Loucy (cell line): ENCODE data around the gene CRACDL.

Experiments
- H2AFZ ChIP-seq: fragments of 200-600 bp; sonication (generic); 2 replicates; pipeline ENCODE4 v1.6.0; 2016; ENCODE audit warnings: antibody characterized with exemption, mild to moderate bottlenecking, low read length, moderate library complexity
- H3F3A ChIP-seq: fragments of 200-600 bp; 2 replicates; pipeline ENCODE4 v1.6.0; 2016; ENCODE audit warnings: antibody characterized with exemption, low read depth, mild to moderate bottlenecking
- H3K27me3 ChIP-seq: fragments of 200-600 bp; sonication (generic); 2 replicates; pipeline ENCODE4 v1.6.1; 2014; ENCODE audit warnings: low read length, mild to moderate bottlenecking; ENCODE audit not compliant: insufficient read depth, poor library complexity, severe bottlenecking
- H3K36me3 ChIP-seq: fragments of 200-600 bp; sonication (generic); 2 replicates; pipeline ENCODE4 v1.6.1; 2016; ENCODE audit warnings: low read length; ENCODE audit not compliant: insufficient read depth
- H3K4me1 ChIP-seq: fragments of 200-600 bp; sonication (generic); 2 replicates; pipeline ENCODE4 v1.5.1; 2014; ENCODE audit warnings: low read length, mild to moderate bottlenecking; ENCODE audit not compliant: insufficient read depth, poor library complexity, severe bottlenecking
- H3K4me2 ChIP-seq: fragments of 200-600 bp; sonication (generic); 2 replicates; pipeline ENCODE4 v1.6.0; 2014; ENCODE audit warnings: antibody characterized with exemption, low read length, low read depth, mild to moderate bottlenecking; ENCODE audit not compliant: poor library complexity, severe bottlenecking
- H3K4me3 ChIP-seq: fragments of 200-600 bp; sonication (generic); 2 replicates; pipeline ENCODE4 v1.5.1; 2014; ENCODE audit warnings: low read length, mild to moderate bottlenecking, mixed read lengths; ENCODE audit not compliant: poor library complexity, severe bottlenecking
- H3K79me2 ChIP-seq: fragments of 200-600 bp; sonication (generic); 2 replicates; pipeline ENCODE4 v1.6.1; 2014; ENCODE audit warnings: low read length; ENCODE audit not compliant: insufficient read depth
- H3K9ac ChIP-seq: fragments of 200-600 bp; sonication (generic); 2 replicates; pipeline ENCODE4 v1.6.0; 2014; ENCODE audit warnings: mild to moderate bottlenecking, low read depth, low read length, moderate library complexity; ENCODE audit not compliant: poor library complexity, severe bottlenecking
- H3K9me2 ChIP-seq: fragments of 200-600 bp; sonication (generic); replicated peaks from 2 replicates; pipeline ENCODE4 v1.6.1; 2016; ENCODE audit warnings: low read depth, low read length, mixed read lengths
- H3K9me3 ChIP-seq: fragments of 200-600 bp; sonication (generic); 2 replicates; pipeline ENCODE4 v1.6.1; 2014; ENCODE audit warnings: mild to moderate bottlenecking, antibody characterized with exemption, low read length, low read depth; ENCODE audit not compliant: insufficient read depth
- H4K20me1 ChIP-seq: fragments of 200-600 bp; sonication (generic); 2 replicates; pipeline ENCODE4 v1.6.0; 2014; ENCODE audit warnings: antibody characterized with exemption, low read length, mild to moderate bottlenecking; ENCODE audit not compliant: insufficient read depth, poor library complexity, severe bottlenecking
- EZH2phosphoT487 ChIP-seq: fragments of 200-600 bp; IDR thresholded peaks from 2 replicates; pipeline ENCODE4 v1.6.1; 2018; ENCODE audit warnings: antibody characterized with exemption, mild to moderate bottlenecking, moderate library complexity, borderline replicate concordance
- TF ChIP-seq, protein P1 (sequence below): fragments of 200-600 bp; sonication (generic); conservative IDR thresholded peaks from 2 replicates; pipeline ENCODE4 v1.5.1; 2014; ENCODE audit warnings: mild to moderate bottlenecking, antibody characterized with exemption, low read length

The CRACDL gene

DNA sequence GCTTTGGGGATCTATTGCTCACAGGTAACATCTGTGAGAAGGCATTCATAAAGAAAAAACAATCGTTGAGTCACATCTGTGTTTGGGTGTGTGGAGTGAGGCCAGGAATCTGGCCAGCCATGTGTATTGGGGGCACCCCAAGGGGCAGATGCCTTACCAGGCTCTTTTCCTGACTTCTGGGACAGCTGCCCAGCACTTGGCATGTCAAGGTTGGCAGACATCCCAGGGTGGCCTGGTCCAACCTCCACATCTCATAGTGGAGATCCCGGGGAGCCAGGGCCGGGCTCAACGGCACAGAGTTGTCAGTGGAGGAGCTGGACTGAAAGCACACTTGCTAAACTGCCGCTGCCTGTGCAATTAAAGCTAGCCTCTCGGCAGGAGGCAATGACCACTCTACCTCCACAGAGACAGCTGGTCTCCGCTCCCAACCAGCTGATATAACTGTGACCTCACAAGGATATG lies 129.8 kb downstream of the CRACDL start:
- Histone ChIP-seq H4K20me1 (no peaks in the 10 kb centered on the region), H3K9me3 (no peaks in the 10 kb centered on the region), H3F3A (no peaks in the 10 kb centered on the region), H3K9ac (no peak overlapping the region), H3K36me3 (no peaks in the 10 kb centered on the region), H3K27me3 (no peaks in the 10 kb centered on the region), H3K4me2 (no peak overlapping the region), H3K4me1 (peaks cover 17% of the 10 kb centered on the region), H3K79me2 (no peaks in the 10 kb centered on the region), H2AFZ (no peak overlapping the region), H3K9me2 (no peaks in the 10 kb centered on the region), H3K4me3 (no peak overlapping the region)
- TF ChIP-seq, protein P1, sequence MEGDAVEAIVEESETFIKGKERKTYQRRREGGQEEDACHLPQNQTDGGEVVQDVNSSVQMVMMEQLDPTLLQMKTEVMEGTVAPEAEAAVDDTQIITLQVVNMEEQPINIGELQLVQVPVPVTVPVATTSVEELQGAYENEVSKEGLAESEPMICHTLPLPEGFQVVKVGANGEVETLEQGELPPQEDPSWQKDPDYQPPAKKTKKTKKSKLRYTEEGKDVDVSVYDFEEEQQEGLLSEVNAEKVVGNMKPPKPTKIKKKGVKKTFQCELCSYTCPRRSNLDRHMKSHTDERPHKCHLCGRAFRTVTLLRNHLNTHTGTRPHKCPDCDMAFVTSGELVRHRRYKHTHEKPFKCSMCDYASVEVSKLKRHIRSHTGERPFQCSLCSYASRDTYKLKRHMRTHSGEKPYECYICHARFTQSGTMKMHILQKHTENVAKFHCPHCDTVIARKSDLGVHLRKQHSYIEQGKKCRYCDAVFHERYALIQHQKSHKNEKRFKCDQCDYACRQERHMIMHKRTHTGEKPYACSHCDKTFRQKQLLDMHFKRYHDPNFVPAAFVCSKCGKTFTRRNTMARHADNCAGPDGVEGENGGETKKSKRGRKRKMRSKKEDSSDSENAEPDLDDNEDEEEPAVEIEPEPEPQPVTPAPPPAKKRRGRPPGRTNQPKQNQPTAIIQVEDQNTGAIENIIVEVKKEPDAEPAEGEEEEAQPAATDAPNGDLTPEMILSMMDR, result no peak
- no peak for TF ChIP-seq EZH2phosphoT487

DNA sequence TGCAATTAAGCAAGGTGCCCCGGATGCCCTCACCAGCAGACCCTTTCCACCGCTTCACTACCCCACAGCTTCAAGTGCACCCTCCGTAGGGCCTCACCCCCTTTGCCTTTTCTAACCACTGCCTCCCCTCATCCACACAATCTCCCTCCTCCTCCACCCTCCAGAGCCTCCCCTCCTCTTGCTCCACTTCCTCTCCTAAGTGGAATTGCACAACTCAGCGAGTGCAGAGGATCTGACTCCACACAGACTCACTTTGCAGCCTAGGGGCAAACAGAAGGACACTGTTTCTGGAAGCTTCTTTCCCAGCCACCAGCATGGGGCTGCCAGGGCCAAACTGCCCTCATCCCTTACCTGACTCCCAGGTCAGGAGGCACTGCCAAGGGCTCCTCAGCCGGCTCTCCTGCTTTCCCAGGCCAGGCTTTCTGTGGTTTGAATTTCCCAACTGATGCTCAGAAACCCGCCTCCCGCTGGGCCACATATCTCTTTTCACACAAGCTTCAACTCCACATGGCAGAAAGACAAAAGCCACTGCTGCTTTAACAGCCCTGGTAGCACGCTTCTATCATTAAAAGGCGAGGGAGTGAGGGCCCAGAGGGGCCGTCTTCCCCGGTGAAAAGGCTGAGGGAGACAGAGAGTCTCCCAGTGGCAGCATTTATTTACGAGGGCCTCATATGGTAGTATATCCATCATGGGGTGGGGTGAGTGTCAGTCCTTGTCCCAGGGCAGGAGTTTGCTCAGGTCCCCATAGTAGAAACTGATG lies 130.4 kb downstream of the CRACDL start:
- Histone ChIP-seq H3K4me3 (no peak overlapping the region), H3K9me3 (no peaks in the 10 kb centered on the region), H3K27me3 (no peaks in the 10 kb centered on the region), H3F3A (no peaks in the 10 kb centered on the region), H3K9ac (no peak overlapping the region), H3K4me1 (peaks cover 17% of the 10 kb centered on the region), H3K79me2 (no peaks in the 10 kb centered on the region), H3K4me2 (no peak overlapping the region), H3K36me3 (no peaks in the 10 kb centered on the region), H3K9me2 (no peaks in the 10 kb centered on the region), H4K20me1 (no peaks in the 10 kb centered on the region), H2AFZ (no peak overlapping the region; the same call in 1 of the 2 replicates)
- TF ChIP-seq EZH2phosphoT487, result no peak
- TF ChIP-seq, protein P1, result no peak

- no peaks in the 10 kb centered on the region for H3K79me2 ChIP-seq
- no peak overlapping the region for H3K4me3 ChIP-seq
- no peaks in the 10 kb centered on the region for H3K9me3 ChIP-seq
- no peak overlapping the region for H3K4me2 ChIP-seq
- peaks cover 17% of the 10 kb centered on the region for H3K4me1 ChIP-seq
- H3K27me3 ChIP-seq, result no peaks in the 10 kb centered on the region
- H3K36me3 ChIP-seq, result no peaks in the 10 kb centered on the region
- H3K9ac ChIP-seq, result no peak overlapping the region
- no peaks in the 10 kb centered on the region for H3F3A ChIP-seq
- TF ChIP-seq EZH2phosphoT487, result no peak
- TF ChIP-seq, protein P1, result no peak
- H4K20me1 ChIP-seq, result no peaks in the 10 kb centered on the region
- peak overlapping the region; percentile 40; the same call in 1 of the 2 replicates for H2AFZ ChIP-seq
- no peaks in the 10 kb centered on the region for H3K9me2 ChIP-seq
Observed at GRCh38 chr2:98804736-98805135, 131.3 kb downstream of the CRACDL start.
